NCI-H1092 (cell line): ENCODE measurements around the gene RBM6.
"Not testable (repeated sequence)": the region's sequence is repeated elsewhere in the genome, so short reads cannot be mapped to it uniquely, and the experiment has no call there.

Experiments
- DNase-seq: peaks from one replicate; lab custom pipeline; 2025; lab: John Stamatoyannopoulos, UW

RBM6 gene

DNA sequence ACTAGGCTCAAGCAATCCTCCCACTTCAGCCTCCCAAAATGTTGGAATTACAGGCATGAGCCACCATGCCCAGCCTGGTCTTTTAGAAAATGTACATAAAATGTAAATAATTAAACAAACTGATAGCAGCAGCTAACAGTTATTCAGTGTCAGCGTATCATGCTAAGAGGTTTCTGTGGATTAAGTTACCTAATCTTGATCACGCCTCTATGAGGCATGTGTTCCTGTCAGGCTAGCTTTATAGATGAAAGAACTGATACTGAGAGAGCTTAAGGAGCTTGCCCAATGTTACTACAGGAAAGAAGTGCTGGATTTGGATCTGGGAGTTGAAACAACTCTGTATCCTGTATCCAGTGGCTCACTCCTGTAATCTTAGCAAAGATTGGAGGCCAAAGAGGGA lies 25.0 kb upstream of the RBM6 start:
- DNase-seq = no peak

DNA sequence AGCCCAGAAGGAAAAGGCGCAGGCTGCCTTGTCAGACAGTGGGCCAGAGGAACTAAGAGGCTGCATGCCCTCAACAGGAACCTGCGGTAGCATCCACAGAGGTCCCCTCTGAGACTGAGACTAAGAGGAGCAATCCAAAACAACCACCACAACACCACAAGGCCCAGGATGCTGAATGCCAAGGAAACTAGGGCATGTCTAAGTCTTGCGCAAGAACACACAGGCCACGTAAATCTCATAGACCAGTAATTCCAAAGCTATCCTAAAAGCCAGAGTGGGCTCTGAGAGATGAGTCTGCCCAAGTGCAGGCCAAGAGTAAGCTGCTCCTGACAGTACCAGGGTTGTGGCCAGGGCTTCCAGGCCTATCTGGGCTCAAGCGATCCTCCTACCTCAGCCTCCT lies 23.3 kb upstream of the RBM6 start:
- DNase-seq = no peak

DNA sequence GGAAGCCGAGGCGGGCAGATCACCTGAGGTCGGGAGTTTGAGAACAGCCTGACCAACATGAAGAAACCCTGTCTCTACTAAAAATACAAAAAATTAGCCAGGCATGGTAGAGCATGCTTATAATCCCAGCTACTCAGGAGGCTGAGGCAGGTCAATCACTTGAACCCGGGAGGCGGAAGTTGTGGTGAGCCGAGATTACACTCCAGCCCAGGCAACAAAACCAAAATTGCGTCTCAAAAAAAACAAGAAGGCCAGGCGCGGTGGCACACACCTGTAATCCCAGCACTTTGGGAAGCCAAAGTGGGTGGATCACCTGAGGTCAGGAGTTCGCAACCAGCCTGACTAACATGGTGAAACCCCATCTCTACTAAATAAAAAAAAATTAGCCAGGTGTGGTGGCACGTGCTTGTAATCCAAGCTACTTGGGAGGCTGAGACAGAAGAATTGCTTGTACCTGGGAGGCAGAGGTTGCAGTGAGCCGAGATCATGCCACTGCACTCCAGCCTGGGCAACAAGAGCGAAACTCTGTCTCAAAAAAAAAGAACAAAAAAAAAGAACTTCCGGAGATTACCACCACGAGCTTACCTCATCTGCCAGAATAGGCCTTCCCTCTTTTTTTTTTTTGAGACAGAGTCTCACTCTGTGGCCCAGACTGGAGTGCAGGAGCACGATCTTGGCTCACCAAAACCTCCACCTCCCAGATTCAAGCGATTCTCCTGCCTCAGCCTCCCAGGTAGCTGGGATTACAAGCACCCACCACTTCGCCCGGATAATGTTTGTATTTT lies 22.0 kb upstream of the RBM6 start:
- DNase-seq = not testable (repeated sequence)

DNA sequence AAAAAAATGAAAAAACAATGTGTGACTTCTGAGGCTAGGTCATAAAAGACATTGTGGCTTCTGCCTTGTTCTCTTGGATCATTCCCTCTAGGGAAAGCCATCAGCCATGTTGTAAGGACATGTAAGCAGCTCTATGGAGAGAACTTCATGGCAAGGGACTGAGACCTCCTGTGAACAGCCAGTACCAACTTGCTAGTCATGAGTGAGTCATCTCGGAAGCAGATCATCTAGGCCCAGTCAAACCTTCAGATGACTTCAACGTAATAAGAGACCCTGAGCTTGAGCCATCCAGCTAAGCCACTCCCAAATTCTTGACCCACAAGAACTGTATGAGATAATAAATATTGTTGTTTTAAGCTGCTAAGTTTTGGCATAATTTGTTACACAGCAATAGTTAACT lies 15.3 kb upstream of the RBM6 start:
- no peak for DNase-seq

DNA sequence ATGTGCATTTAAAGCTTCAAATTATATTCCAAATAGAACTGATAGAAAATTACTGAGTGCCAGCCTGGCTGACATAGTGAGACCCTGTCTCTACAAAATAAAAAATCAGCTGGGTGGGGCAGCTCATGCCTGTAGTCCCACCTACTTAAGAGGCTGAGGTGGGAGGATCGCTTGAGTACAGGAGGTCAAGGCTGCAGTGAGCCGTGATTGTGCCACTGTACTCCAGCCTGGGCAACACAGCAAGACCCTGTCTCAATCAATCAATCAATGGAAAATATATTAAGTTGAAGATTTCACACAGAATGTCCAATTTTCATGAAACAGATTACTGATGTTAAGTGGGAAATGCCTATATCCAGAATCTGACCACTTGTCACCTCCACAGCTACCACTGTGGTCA lies 14.5 kb upstream of the RBM6 start:
- DNase-seq = no peak

DNA sequence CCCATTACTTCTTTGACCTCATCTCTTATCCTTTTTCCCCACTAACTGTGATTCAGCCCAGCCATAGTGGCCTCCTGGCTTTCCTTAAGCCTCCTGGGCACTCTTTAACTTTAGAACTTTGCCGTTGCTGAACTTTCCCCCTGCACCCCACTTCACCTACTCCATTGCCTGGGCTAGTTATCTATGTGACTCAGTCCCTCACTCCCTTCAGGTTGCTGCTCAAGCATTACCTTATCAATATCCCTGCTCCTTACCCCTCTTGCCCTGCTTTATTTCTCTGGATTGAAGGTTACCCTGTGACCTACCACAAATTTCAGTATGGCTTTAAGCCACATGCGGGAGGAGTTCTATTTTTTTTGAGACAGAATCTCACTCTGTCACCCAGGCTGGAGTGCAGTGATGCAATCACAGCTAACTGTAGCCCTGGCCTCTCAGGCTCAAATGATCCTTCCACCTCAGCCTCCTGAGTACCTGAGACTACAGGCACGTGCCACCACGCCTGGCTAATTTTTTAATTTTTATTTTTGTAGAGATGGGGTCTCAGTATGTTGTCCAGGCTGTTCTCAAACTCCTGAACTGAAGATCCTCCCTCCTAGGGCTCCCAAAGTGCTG lies 13.7 kb upstream of the RBM6 start:
- no peak for DNase-seq

DNA sequence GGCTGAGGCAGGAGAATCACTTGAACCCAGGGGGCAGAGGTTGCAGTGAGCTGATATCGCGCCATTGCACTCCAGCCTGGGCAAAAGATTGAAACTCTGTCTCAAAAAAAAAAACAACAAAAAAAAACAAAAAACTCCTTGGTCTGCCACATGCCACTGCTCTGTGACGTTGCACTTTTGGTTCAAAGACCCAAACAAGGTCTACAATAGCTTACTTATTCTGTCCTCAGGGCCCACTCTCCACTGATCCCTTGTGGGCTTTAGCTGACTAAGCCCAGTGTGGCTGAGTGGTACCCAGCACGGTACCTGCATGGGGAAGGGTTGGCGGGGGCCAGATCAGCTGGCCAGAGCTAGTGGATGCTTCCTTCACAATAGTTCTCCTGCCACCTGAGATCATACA lies 12.2 kb upstream of the RBM6 start:
- DNase-seq = no peak

DNA sequence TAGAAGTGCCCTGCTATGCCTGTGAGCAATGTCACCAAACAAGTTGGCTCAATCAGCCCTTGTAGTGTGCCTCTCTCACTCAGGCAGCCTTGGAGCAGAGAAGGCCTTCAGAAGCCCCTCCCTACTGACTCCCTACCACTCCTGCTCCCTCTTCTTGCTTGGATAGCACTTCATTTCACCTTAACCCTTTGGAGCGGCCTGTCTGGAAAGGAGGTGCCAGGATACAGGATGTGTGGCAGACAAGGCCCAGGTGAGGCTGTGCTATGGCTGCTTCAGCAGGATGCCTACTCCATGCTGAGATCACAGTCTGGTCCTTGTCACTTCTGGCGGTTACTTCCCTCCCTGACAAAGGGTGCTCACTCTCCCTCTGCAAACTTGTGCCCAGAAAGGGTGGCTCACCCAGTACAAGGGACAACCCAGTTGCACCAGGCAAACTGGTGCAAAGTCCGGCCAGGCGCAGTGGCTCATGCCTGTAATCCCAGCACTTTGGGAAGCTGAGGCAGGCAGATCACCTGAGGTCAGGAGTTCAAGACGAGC lies 11.4 kb upstream of the RBM6 start:
- no peak for DNase-seq

DNA sequence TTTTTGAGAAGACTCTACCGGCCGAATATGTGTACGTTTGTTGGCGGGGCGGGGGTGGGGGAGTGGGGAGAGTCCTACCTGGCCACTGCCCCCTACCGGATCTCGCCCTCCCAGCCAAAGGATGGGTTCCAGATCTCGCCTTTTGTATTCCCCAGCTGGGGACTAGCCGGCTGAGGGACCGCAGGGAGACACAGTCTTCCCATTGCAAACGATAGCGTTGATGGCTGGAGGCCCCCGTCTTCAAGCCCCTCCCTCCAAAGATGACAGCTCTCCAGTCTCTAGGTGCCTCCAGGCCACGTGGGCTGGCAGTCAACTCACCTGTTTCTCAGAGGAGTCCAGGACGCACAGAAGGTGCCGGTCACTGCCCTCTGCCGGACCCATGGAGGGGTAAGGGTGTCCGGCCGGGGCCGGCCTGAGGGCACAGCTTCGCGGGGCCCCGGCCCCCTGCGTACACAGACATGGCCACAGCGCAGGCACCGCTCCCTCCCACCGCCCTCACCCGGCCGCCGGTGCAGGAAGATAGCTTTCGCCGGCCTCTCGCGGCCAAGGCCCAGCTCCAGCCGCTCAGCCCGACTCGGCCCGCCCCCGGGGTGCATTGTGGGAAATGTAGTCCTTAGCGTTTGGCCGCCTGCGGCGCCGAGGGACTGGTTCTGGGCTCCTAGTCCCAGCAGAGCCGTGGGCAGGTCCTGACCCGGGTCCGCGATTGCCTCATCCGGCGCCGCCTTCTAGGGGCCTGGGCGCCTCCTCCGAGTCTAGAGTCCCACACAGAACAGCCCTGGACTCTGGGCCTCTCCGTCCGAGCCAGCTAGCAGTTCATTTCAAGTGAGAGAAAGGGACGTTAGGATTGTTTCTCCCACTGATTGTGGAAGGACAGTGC lies 10.4 kb upstream of the RBM6 start, which contains the start of gene MON1A:
Gene MON1A (minus strand): TSS at position 521 of the 877 bp plus-strand sequence. CDS start 16,465 bp downstream, outside the sequence.
- DNase-seq = peak; percentile 57

DNA sequence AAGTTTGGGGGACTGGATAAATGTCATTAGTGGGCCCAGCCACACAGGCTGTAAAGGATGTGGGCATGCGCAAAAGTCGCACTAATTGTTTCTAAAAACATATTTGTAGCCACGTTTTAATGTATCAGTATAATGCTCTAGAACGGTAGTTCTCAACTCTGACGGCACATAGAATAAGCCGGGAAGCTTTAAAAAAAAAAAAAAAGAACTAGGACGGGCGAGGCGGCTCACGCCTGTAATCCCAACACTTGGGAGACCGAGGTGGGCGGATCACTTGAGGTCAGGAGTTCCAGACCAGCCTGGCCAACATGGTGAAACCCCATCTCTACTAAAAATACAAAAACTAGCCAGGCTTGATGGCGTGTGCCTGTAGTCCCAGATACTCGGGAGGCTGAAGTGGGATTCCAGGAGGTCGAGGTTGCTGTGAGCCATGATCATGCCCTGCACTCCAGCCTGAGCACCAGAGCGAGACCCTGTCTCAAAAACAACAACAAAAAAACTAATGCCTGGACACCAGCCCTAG lies 9.7 kb upstream of the RBM6 start:
- DNase-seq = no peak

DNA sequence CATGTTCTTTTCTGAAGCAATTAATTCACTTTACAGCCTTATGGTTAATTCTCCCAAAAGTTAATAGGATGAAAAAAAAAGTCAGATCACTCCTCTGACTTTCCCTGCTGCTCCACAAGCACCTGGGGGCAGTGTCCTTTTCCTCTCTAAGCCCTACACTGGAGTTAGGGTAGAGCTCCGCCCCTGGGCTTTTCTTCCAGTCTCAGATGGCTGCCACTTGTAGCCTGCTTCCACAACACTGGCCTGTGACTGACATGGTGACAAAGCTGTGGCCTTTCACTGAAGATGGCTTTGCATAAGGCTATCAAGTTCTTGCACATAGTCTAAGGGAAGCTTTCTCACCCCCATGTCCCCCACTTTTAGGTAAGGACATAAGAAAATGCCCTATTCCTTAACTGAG lies 9.0 kb upstream of the RBM6 start:
- no peak for DNase-seq

DNA sequence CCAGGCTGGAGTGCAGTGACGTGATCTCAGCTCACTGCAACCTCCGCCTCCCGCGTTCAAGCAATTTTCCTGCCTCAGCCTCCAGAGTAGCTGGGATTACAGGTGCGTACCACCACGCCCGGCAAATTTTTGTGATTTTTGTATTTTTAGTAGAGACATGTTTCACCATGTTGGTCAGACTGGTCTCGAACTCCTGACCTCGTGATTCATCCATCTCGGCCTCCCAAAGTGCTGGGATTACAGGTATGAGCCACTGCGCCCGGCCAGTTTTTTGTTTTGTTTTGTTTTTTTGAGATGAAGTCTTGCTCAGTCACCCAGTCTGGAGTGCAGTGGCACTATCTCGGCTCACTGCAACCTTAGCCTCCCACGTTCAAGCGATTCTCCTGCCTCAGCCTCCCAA lies 7.7 kb upstream of the RBM6 start:
- DNase-seq = not testable (repeated sequence)

DNA sequence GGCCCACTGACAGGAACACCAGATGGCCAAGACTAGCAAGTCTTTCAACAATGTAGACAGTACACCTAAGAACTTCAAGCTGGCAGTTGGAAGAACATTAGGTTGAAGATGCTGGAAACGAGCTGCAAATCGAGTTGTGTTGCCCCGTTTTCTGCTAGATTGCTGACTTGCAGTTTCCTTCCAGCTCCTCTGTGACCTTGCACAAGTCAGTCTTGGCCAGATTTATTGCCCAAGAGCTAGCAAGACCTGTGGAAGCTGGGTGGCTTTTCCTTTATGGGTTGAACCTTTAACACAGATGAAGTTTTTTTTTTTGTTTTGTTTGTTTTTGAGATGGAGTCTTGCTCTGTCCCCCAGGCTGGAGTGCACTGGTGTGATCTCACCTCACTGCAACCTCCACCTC lies 2.9 kb upstream of the RBM6 start:
- no peak for DNase-seq

DNA sequence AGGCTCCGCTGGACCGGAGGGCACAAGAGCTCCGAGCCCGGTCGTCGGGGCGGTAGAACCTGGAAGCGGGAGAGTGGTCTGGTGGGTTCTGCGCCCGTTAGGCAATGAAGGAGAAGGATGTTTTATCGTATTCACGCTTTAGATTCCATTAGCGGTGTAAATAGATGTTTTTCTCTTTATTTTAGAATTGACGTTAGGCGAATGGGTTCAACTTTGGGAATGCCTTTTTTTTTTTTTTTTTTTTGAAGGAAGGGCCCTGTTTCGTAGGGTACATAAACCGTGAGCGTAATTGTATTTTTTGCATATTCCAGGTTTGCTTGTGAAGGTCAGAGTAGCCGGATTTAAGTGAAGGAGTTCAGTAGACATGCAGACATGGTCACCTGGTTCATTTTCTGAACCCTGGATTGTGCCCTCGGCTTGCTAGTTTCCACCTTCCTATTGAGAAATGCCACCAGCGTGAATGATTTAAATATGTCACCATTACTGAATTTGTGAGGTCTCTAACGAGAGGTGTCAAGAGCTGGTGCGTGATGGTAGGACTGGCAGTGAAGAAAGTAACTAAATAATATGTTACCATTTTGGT lies 808 bp downstream of the RBM6 start:
- no peak for DNase-seq

DNA sequence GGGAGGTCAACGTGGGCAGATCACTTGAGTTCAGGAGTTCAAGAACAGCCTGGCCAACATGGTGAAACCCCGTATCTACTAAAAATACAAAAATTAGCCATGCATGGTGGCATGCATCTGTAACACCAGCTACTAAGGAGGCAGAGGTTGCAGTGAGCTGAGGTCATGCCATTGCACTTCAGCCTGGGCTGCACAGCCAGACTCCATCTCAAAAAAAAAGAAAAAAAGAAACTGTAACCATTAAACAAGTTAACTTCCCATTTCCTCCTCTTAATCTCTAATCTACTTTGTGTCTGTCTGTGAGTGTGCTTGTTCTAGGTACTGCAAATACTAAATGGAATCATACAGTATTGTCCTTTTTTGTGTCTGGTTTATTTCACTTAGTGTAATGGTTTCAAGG lies 2.7 kb downstream of the RBM6 start:
- no peak for DNase-seq

DNA sequence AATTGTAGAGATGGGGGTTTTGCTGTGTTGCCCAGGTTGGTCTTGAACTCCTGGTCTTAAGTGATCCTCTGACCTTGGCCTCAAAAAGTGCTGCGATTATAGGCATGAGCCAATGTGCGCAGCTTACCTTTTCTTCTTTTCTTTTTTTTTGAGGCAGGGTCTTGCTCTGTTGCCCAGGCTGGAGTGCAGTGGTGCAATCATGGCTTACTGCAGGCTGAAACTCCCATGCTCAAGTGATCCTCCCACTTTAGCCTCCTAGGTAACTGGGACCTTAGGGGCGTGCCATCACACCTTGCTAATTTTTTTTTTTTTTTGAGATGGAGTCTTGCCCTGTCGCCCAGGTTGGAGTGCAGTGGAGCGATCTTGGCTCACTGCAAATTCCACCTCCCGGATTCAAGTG lies 13.0 kb downstream of the RBM6 start:
- no peak for DNase-seq

DNA sequence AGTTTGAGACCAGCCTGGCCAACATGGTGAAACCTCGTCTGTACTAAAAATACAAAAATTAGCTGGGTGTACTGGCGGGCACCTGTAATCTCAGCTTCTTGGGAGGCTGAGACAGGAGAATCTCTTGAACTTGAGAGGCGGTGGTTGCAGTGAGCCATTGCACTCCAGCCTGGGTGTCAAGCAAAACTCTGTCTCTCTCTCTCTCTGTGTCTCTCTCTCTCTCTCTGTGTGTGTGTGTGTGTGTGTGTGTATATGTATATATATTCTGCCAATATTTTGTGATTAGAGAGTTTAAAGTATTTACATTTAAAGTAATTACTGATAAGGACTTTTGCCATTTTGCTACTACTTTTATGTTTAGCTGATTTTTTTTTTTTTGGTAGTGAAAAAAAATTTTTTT lies 15.7 kb downstream of the RBM6 start:
- no peak for DNase-seq

DNA sequence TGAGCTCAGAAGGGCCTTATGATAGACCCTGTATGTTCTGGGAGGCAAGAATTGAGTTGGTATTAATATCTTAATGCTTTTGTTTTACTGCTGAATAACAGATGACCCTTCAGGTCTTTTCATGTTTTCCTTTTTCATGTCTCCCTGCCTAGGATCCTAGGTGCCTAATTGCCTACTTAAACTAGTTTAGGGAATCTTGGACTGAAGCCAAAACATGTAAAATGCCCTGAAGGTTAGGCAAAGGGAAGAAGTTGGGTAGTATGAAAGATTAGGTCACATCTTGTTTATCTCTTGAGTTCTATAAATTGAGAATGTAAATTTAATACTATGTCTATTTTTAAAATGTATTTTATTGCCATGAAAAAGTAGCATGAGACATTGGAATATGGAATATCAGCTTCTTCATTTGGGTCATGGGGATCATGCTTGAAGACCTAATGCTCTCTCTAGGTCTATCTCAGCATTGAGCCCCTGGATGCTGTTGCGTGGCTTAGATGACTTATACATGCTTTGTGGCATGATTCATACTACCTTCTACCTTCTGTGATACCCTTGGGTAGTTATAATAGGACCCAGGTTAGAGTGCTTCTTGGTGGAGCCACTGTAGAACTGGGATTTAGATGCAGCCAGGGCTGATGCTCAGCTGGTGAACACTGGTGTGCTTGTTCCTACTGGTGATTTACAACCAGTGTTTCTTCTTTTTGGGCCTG lies 26.4 kb downstream of the RBM6 start:
- no peak for DNase-seq

DNA sequence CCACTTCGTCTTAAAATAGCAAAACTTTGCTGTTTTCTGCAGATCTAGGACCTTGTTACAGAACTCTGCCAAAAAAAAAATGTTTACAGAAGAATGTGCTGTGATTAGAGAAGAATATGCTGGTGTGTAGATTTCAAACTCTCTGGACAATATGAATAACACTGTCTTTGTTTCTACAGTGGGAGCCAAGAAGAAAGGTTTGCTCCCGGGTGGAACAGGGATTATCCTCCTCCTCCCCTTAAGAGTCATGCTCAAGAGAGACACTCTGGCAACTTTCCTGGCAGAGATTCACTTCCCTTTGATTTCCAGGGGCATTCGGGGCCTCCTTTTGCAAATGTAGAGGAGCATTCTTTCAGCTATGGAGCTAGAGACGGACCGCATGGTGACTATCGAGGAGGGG lies 27.3 kb downstream of the RBM6 start:
- no peak for DNase-seq

DNA sequence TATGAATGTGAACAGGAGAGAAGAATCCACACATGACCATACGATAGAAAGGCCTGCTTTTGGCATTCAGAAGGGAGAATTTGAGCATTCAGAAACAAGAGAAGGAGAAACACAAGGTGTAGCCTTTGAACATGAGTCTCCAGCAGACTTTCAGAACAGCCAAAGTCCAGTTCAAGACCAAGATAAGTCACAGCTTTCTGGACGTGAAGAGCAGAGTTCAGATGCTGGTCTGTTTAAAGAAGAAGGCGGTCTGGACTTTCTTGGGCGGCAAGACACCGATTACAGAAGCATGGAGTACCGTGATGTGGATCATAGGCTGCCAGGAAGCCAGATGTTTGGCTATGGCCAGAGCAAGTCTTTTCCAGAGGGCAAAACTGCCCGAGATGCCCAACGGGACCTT lies 28.4 kb downstream of the RBM6 start:
- no peak for DNase-seq

DNA sequence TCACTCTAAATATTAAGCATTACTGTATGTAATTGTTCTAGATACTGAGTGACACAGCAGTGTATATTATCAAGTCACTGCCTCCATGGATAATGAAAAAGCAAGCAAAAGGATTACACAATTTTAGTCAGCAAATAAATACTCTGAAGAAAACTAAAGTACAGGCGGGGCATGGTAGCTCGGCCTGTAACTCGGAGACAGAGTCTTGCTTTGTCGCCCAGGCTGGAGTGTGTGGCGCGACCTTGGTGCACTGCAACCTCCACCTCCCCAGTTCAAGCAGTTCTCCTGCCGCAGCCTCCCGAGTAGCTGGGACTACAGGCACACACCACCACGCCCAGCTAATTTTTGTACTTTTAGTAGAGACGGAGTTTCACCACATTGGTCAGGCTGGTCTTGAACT lies 32.7 kb downstream of the RBM6 start:
- DNase-seq = no peak
